LNCAP (cell line): ENCODE data around the gene SNAPIN.

Source experiments
- TF ChIP-seq, protein P1 (sequence below): fragments of 450-650 bp; IDR thresholded peaks from 2 replicates; pipeline ENCODE4 v1.5.1; 2017; ENCODE audit warnings: mild to moderate bottlenecking

SNAPIN gene

DNA sequence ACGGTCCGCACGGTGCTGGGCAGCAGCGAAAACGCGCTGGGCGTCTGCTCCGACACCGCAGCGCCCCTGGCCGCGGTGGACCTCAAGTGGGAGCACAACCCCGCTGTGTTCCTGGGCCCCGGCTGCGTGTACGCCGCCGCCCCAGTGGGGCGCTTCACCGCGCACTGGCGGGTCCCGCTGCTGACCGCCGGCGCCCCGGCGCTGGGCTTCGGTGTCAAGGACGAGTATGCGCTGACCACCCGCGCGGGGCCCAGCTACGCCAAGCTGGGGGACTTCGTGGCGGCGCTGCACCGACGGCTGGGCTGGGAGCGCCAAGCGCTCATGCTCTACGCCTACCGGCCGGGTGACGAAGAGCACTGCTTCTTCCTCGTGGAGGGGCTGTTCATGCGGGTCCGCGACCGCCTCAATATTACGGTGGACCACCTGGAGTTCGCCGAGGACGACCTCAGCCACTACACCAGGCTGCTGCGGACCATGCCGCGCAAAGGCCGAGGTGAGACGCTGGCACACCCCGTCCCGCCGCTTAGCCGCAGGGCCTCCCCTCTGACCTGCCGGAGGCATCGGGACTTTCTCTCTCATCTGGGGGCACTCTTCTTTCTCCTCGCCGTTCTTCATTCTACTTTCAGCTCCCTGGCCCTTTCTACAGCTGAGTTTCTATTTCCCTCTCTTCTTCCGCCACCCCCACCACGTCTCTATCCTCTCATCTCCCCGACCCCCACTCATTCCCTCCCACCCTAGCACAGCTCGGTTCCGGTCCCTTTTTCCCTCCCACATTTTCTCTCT is 21.0 kb downstream of the SNAPIN start:
- TF ChIP-seq, protein P1, sequence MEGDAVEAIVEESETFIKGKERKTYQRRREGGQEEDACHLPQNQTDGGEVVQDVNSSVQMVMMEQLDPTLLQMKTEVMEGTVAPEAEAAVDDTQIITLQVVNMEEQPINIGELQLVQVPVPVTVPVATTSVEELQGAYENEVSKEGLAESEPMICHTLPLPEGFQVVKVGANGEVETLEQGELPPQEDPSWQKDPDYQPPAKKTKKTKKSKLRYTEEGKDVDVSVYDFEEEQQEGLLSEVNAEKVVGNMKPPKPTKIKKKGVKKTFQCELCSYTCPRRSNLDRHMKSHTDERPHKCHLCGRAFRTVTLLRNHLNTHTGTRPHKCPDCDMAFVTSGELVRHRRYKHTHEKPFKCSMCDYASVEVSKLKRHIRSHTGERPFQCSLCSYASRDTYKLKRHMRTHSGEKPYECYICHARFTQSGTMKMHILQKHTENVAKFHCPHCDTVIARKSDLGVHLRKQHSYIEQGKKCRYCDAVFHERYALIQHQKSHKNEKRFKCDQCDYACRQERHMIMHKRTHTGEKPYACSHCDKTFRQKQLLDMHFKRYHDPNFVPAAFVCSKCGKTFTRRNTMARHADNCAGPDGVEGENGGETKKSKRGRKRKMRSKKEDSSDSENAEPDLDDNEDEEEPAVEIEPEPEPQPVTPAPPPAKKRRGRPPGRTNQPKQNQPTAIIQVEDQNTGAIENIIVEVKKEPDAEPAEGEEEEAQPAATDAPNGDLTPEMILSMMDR: no peak

DNA sequence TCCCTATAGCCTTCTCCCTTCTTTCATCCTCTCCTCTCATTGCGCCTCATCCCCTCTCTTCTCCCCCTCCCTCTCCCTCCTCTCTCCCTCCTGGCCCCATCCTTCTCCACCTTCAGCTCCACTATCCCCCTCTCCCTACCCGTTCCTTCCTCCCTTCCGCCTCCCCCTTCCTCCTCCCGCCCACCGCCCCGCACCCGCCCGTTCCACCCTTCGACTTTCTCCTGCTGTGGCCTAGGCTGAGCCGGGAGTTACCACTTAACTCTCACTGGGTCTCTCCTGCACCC is 21.6 kb downstream of the SNAPIN start:
- TF ChIP-seq, protein P1: no peak

DNA sequence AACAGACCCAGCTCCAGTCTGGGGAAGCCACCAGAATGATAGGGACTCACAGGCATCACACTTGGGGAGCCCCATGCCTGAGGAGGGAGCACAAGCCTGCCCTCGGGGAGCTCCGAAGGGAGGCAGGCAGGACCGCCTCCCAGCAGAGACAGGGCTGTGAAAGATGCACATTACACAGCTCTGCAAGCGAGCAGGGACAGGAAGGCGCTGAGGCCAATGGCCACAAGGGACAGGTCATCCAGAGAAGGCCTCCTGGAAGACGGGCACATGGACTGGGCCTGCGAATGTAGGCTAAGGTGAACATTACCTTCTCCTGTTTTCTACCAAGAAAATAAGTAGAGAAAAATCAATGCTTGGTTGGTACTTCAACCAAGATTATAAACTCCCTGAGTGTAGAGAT is 24.2 kb downstream of the SNAPIN start:
- TF ChIP-seq, protein P1: no peak

DNA sequence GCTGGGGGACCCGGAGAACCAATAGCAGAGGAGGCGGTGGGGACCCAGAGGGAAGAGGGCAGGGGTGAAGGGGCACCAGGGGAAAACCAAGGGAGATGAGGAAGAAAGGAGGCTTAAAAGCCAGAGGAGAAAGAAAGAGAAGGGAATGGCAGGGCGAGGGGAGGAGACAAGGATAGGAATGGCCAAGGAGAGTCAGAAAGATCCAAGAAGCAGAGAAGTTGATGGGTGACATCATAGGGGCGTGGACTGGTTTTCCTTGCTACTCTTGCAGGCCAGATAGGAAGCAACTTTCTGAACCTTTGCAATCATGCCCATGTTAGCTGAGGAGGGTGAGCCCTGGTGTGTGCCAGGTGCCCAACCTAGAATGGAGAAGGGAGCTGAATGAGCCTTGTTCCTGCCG is 25.4 kb downstream of the SNAPIN start:
- TF ChIP-seq, protein P1: no peak

DNA sequence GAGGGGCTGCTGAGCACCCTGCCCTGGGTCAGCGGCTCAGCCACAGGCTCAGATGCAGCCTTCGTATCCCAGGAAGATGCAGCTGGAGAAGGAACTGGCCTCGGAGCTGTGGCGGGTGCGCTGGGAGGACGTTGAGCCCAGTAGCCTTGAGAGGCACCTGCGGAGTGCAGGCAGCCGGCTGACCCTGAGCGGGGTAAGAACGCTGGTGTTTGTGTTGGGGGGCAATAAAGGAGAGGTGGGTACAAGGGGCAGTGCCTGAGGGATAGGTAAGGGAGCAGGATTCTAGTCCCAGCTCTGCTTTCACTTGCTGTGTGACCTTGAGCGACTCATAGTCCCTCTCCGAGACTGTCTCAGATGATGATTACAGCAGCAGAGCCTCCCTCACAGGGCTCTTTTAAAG is 26.4 kb downstream of the SNAPIN start:
- TF ChIP-seq, protein P1: no peak

DNA sequence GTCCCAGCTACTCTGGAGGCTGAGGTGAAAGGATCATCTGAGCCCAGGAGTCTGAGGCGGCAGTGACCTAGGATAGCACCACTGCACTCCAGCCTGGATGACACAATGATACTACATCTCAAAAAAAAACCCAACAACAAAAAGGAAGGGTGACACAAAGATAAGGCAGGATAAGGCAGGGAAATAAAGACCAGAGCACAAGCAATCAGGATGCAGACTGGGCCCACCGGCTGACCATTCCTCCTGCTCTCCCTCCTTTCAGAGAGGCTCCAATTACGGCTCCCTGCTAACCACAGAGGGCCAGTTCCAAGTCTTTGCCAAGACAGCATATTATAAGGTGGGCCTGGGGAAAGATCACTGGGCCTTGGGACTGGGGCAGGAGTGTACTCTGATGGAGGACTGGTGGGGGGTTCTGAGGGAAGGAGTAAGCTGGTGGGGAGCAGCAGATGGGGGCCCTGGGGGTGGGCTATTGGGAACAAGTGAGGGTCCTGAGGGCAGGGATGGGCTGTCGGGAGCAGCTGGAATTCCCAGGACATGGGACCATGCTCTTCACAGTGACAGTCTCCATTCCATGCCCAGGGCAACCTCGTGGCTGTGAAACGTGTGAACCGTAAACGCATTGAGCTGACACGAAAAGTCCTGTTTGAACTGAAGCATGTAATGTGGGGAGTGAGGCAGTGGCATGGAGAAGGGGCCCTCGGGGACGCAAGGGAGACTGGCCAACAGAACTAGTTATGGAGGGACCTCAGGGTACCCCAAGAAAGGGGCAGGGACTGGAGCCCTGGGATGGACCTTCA is 27.2 kb downstream of the SNAPIN start:
- TF ChIP-seq, protein P1: no peak

DNA sequence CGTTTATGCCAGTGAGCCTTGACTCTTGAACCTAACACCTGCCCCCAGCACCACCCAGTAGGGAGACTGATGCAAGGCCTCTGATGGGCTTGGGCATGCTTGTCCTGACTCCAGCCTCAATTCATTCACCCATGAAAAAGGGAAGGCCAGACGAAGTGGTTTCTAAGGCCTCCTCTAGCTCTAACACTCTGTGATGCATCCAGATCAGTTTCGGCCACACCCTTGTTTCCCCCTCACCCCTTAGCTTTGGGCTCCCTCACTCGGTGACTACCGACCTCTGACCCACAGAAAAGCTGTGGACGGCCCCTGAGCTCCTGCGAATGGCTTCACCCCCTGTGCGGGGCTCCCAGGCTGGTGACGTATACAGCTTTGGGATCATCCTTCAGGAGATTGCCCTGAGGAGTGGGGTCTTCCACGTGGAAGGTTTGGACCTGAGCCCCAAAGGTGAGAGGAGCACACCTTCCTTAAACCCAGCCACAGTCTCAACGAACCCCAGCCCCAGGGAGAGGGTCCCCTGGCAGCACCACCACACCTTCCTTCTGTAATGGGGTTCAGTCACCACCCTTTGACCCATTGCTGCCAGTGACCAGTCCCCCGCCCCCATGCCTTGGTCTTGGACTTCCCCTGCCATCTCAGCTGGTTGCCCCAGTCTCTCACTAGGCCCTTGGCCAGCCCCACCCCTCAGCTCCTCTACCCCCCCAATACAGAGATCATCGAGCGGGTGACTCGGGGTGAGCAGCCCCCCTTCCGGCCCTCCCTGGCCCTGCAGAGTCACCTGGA is 29.0 kb downstream of the SNAPIN start:
- TF ChIP-seq, protein P1: no peak
